BE2C (cell line): Measurements from ENCODE around the gene PPP6R3.

Experiments
- DNase-seq: peaks from one replicate; pipeline ENCODE4 v3.0.0-alpha.2; 2020
- H3K27me3 ChIP-seq: fragments of 250-450 bp; sonication (Bioruptor Pico); 2 replicates; pipeline ENCODE4 v1.5.1; 2020; ENCODE audit warnings: mild to moderate bottlenecking
- H3K36me3 ChIP-seq: fragments of 250-450 bp; sonication (Bioruptor Pico); 2 replicates; pipeline ENCODE4 v1.5.1; 2020; ENCODE audit warnings: mild to moderate bottlenecking
- H3K4me1 ChIP-seq: fragments of 250-450 bp; sonication (Bioruptor Pico); 2 replicates; pipeline ENCODE4 v1.5.1; 2020
- H3K4me3 ChIP-seq: 2 replicates; pipeline ENCODE4 v1.5.1; 2011; ENCODE audit warnings: low read depth, low read length
- H3K9me3 ChIP-seq: fragments of 250-450 bp; sonication (Bioruptor Pico); 2 replicates; pipeline ENCODE4 v1.5.1; 2020
- TF ChIP-seq, protein P1 (sequence below): IDR thresholded peaks from 2 replicates; pipeline ENCODE4 v1.5.1; 2012; ENCODE audit warnings: mild to moderate bottlenecking, low read depth, low read length

PPP6R3 gene

DNA sequence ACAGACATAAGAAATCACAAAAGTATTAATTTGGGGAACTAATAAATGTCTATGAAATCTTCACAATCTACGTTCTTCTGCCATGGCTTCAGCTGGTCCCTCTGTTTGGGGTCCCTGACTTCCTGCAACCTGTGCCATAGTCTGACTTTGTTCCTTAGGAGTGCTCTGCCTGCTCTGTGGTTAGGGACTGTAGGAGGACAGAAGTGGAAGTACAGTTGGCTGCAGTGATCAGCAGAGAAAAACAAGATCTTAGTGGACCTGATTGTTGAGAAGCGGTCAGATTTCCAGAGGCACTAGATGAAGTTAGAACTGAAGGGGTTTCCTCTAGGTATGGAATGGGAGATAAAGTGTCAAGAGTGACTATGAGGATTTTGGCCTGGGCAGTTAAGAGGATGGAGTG is 80.6 kb downstream of the PPP6R3 start:
- Histone ChIP-seq H3K9me3 (no peaks in the 10 kb centered on the region), H3K4me3 (no peak overlapping the region), H3K36me3 (peaks cover 65% of the 10 kb centered on the region)

DNA sequence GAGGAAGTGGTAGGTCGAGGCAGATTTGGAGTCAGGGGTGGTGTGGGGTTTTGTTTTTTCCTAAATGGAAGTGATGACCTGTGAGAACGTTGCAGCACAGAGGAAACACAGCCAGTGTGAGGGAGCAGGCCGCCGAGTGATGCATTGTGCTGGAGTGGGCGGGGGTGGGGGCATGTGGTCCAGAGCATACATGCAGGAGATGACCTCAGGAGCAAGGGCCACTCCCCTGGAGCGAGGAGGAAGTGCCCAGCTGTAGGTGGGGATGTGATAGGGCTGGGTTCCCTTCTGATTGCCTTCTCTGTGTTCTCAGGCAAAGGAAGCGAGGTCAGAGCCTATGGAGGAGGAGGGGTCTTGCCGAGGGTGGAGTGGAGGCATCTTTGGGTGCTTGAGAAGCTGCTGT is 81.4 kb downstream of the PPP6R3 start:
- TF ChIP-seq, protein P1, sequence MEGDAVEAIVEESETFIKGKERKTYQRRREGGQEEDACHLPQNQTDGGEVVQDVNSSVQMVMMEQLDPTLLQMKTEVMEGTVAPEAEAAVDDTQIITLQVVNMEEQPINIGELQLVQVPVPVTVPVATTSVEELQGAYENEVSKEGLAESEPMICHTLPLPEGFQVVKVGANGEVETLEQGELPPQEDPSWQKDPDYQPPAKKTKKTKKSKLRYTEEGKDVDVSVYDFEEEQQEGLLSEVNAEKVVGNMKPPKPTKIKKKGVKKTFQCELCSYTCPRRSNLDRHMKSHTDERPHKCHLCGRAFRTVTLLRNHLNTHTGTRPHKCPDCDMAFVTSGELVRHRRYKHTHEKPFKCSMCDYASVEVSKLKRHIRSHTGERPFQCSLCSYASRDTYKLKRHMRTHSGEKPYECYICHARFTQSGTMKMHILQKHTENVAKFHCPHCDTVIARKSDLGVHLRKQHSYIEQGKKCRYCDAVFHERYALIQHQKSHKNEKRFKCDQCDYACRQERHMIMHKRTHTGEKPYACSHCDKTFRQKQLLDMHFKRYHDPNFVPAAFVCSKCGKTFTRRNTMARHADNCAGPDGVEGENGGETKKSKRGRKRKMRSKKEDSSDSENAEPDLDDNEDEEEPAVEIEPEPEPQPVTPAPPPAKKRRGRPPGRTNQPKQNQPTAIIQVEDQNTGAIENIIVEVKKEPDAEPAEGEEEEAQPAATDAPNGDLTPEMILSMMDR, result no peak
- Histone ChIP-seq H3K27me3 (no peaks in the 10 kb centered on the region), H3K36me3 (peaks cover 73% of the 10 kb centered on the region), H3K4me1 (no peaks in the 10 kb centered on the region), H3K9me3 (no peaks in the 10 kb centered on the region), H3K4me3 (no peak overlapping the region)
- no peak for DNase-seq

More for the DNA sequence above, 80.6 kb downstream of the PPP6R3 start:
- Histone ChIP-seq H3K4me1 (no peaks in the 10 kb centered on the region), H3K27me3 (no peaks in the 10 kb centered on the region)
- TF ChIP-seq, protein P1, result no peak
- no peak for DNase-seq

DNA sequence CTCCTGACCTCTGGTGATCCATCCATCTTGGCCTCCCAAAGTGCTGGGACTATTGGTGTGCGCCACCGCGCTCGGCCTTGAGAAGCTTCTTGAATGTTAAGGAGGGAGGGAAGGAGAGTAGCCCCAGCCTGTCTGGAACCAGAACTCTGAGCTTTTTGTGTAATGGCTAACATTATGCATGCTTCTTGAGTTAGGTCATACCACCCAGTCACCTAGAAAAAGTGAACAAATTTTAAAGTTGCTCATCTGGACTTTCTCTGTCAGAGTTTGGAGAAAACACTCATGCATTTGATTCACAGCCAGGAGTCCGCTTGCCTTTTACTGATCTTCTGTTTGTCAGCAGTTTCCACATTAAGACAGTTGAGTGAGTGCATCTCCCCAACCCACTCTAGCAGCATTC is 82.1 kb downstream of the PPP6R3 start:
- peaks cover 76% of the 10 kb centered on the region for H3K36me3 ChIP-seq
- H3K4me1 ChIP-seq, result no peaks in the 10 kb centered on the region
- H3K4me3 ChIP-seq, result no peak overlapping the region
- no peak for DNase-seq
- no peaks in the 10 kb centered on the region for H3K9me3 ChIP-seq
- TF ChIP-seq, protein P1, result no peak
- H3K27me3 ChIP-seq, result no peaks in the 10 kb centered on the region

DNA sequence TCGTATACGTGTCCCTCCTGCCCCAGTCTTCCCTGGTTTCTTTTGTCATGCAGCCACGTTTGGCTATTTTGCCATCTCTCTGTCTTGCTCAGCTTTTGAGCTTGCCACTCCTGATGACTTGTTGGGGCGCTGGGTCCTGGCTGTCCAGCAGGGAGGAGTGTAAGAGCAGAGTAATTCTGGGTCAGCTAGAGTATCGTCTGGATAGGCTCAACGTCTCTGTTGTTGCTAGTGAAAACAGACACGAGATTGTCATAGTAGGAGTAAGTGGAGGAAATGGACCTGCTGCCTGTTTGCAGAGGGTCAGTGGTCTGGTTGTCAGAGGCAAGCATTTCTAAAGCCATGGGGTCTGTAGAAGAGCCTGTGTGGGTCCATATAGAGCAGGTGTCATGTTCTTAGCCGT is 83.0 kb downstream of the PPP6R3 start:
- TF ChIP-seq, protein P1, result no peak
- no peak for DNase-seq
- no peaks in the 10 kb centered on the region for H3K9me3 ChIP-seq
- H3K27me3 ChIP-seq, result no peaks in the 10 kb centered on the region
- H3K36me3 ChIP-seq, result peaks cover 74% of the 10 kb centered on the region
- no peak overlapping the region for H3K4me3 ChIP-seq
- no peaks in the 10 kb centered on the region for H3K4me1 ChIP-seq

DNA sequence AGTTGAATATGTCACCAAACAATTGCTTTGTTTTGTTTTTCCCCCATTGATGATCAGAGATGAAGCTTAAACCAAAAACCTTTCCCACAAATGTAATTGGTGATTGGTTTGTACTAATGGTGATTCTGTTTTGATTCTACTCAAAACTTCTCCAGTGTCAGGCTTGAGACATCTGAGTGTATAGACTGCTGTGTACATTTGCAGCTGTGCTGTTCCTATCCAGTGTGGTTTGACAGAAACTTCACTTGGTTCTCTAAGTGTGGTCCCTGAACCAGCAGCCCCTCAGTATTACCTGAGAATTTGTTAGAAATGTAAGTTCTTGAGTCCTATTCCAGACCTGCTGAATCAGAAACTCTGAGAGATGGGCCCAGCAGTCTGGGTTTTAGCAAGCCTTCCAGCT is 84.8 kb downstream of the PPP6R3 start:
- Histone ChIP-seq H3K36me3 (peaks cover 67% of the 10 kb centered on the region), H3K4me3 (no peak overlapping the region), H3K9me3 (no peaks in the 10 kb centered on the region), H3K27me3 (no peaks in the 10 kb centered on the region), H3K4me1 (no peaks in the 10 kb centered on the region)
- DNase-seq, result no peak
- TF ChIP-seq, protein P1, result no peak

DNA sequence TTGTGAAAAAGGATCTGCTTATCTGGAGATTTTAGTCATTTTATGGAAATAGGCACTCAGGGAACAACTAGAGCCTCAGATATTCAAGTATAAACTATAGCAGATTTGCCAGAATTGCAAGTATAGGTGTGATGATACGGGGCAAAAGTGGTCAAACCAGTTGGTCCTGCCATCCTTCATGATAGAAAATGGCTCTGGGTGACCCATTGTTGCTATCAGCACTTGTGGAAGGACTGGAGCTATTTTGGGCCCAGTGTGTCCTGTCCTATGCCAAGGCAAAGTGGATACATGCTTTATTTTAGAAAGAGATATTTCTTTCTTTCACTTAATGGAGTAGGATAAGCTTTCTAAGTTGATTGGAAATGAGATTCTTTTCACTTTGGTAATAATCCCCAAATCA is 85.2 kb downstream of the PPP6R3 start:
- TF ChIP-seq, protein P1, result no peak
- no peak for DNase-seq
- Histone ChIP-seq H3K9me3 (no peaks in the 10 kb centered on the region), H3K27me3 (no peaks in the 10 kb centered on the region), H3K36me3 (peaks cover 72% of the 10 kb centered on the region), H3K4me1 (no peaks in the 10 kb centered on the region), H3K4me3 (no peak overlapping the region)
